ENCODE measurements around the gene HOXA6. TPM values are rescaled to one million over a fixed set of nuclear protein-coding genes. Genes with fewer than 3 reads are reported as not detected.
A peak's percentile ranks its signal among the peaks of the same experiment; 100 is the strongest.

Gene HOXA6
- total RNA-seq, 1 experiment from 2014 or later: 1.6 TPM

GRCh38 chr7:27151931-27152815 is 4.6 kb upstream of the HOXA6 start, which contains the start of gene HOXA3:
Gene HOXA3 (minus strand): TSS chr7:27152583. CDS start chr7:27110640, 41,943 bp downstream.
- DNase-seq (ENCODE audit: low read depth): no peak

GRCh38 chr7:27151341-27151930 is 3.9 kb upstream of the HOXA6 start:
- DNase-seq (ENCODE audit: low read depth): no peak

GRCh38 chr7:27150568-27151340 is 3.2 kb upstream of the HOXA6 start:
- DNase-seq (ENCODE audit: low read depth): peak; percentile 77

- no peak for DNase-seq (ENCODE audit: low read depth)
These were observed 2.4 kb upstream of the HOXA6 start for GRCh38 chr7:27149842-27150567.

GRCh38 chr7:27148756-27149641 is 1.4 kb upstream of the HOXA6 start:
- no peak for DNase-seq (ENCODE audit: low read depth)

- DNase-seq (ENCODE audit: low read depth): no peak
These were observed 619 bp upstream of the HOXA6 start for GRCh38 chr7:27148031-27148755.

- DNase-seq (ENCODE audit: low read depth): no peak
These were observed 929 bp downstream of the HOXA6 start for GRCh38 chr7:27146491-27147198.

GRCh38 chr7:27145914-27146412 is 1.6 kb downstream of the HOXA6 start:
- DNase-seq (ENCODE audit: low read depth): no peak

- DNase-seq (ENCODE audit: low read depth): no peak
These were observed 2.2 kb downstream of the HOXA6 start for GRCh38 chr7:27145165-27145913.

- no peak for DNase-seq (ENCODE audit: low read depth)
These were observed 2.8 kb downstream of the HOXA6 start for GRCh38 chr7:27144781-27145164.

GRCh38 chr7:27143950-27144780 is 3.4 kb downstream of the HOXA6 start:
- DNase-seq (ENCODE audit: low read depth): no peak

- DNase-seq (ENCODE audit: low read depth): peak; percentile 99
These were observed 4.3 kb downstream of the HOXA6 start, which contains the start of gene HOXA5 for GRCh38 chr7:27143023-27143949. Gene HOXA5 (minus strand): TSS chr7:27143681. CDS start chr7:27143607, 74 bp downstream.

GRCh38 chr7:27142580-27143022 is 5.0 kb downstream of the HOXA6 start:
- DNase-seq (ENCODE audit: low read depth): no peak

- peak; percentile 77 for DNase-seq (ENCODE audit: low read depth)
These were observed 5.5 kb downstream of the HOXA6 start for GRCh38 chr7:27141923-27142579.
